ENCODE data around the gene CAMK1D.

The CAMK1D gene

DNA sequence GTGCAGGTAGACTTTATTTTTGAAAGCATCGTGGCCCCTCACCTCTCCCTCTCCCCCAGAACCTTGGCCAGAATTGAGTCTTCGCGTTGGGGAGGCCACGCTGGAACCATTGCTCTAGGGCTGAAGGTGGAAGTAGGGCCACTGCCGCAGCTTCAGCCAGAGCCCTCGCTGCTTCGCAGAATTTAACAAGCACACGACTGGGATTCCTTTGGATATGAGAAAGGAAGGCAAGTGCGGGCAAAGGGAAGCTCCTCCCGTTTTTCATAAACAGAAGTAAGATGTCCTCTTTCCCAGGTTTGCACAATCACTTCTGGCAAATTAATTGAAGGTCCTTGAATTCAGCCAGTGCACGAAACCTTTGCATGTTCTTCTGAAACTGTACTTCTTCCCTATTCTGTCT is 484.1 kb downstream of the CAMK1D start:
- no peak overlapping the region for H3K4me3 ChIP-seq (replicated peaks in 1 of 2; ENCODE audit: low read depth in 2 of 2, low read length in 2 of 2)
- TF ChIP-seq, protein P1, sequence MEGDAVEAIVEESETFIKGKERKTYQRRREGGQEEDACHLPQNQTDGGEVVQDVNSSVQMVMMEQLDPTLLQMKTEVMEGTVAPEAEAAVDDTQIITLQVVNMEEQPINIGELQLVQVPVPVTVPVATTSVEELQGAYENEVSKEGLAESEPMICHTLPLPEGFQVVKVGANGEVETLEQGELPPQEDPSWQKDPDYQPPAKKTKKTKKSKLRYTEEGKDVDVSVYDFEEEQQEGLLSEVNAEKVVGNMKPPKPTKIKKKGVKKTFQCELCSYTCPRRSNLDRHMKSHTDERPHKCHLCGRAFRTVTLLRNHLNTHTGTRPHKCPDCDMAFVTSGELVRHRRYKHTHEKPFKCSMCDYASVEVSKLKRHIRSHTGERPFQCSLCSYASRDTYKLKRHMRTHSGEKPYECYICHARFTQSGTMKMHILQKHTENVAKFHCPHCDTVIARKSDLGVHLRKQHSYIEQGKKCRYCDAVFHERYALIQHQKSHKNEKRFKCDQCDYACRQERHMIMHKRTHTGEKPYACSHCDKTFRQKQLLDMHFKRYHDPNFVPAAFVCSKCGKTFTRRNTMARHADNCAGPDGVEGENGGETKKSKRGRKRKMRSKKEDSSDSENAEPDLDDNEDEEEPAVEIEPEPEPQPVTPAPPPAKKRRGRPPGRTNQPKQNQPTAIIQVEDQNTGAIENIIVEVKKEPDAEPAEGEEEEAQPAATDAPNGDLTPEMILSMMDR (IDR thresholded peaks at IDR 0.05; ENCODE audit: low read depth, low read length), result no peak
- DNase-seq (ENCODE audit: low read depth in 2 of 2), result no peak

- H3K4me3 ChIP-seq (replicated peaks in 1 of 2; ENCODE audit: low read depth in 2 of 2, low read length in 2 of 2), result no peak overlapping the region
- TF ChIP-seq, protein P1 (IDR thresholded peaks at IDR 0.05; ENCODE audit: low read depth, low read length), result no peak
- DNase-seq (ENCODE audit: low read depth in 2 of 2), result no peak
Observed at GRCh38 chr10:12834116-12834665, 484.8 kb downstream of the CAMK1D start.

DNA sequence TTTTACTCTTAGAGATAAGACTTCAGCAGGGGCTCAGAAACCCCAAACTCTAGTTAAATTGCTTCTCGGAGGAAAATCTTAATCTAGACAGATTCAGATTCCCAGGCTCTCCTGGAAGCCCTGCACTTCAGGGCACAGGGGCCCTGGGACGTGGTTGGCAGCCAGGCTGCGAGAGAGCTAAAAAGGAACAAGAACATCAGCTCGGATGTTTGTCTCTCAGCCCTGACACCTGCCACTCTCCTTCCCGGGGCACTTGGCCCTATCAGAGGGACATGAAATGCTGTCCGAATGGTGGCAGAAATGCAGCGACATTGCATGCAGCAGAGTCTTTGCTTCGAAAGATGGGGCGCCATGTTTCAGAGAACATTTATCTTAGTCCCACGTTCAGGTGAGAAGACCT is 485.4 kb downstream of the CAMK1D start:
- TF ChIP-seq, protein P1 (IDR thresholded peaks at IDR 0.05; ENCODE audit: low read depth, low read length), result no peak
- no peak overlapping the region for H3K4me3 ChIP-seq (replicated peaks in 1 of 2; ENCODE audit: low read depth in 2 of 2, low read length in 2 of 2)
- DNase-seq (ENCODE audit: low read depth in 2 of 2), result no peak

GRCh38 chr10:12835709-12836108 is 486.4 kb downstream of the CAMK1D start:
- H3K4me3 ChIP-seq (replicated peaks in 1 of 2; ENCODE audit: low read depth in 2 of 2, low read length in 2 of 2), result no peak overlapping the region
- TF ChIP-seq, protein P1 (IDR thresholded peaks at IDR 0.05; ENCODE audit: low read depth, low read length), result no peak
- peak; percentile 38 to 81 for DNase-seq (ENCODE audit: low read depth in 2 of 2)

DNA sequence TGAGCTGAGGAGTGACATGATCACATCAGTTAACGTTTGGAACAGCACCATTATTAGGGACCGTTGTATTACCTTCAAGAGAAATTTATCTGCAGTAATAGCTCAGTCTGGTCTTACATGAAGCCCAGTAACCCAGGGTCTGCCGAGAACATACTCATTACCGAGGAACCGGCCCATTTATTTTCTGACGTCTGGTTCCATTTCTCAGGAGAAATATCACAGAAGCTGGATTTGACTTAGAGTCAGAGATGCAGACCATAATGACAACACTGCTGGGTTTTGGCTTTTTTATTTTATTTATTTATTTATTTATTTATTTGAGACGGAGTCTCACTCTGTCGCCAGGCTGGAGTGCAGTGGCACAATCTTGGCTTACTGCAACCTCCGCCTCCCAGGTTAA is 489.0 kb downstream of the CAMK1D start:
- TF ChIP-seq, protein P1 (IDR thresholded peaks at IDR 0.05; ENCODE audit: low read depth, low read length), result no peak
- DNase-seq (ENCODE audit: low read depth in 2 of 2), result no peak
- H3K4me3 ChIP-seq (replicated peaks in 1 of 2; ENCODE audit: low read depth in 2 of 2, low read length in 2 of 2), result no peak overlapping the region

DNA sequence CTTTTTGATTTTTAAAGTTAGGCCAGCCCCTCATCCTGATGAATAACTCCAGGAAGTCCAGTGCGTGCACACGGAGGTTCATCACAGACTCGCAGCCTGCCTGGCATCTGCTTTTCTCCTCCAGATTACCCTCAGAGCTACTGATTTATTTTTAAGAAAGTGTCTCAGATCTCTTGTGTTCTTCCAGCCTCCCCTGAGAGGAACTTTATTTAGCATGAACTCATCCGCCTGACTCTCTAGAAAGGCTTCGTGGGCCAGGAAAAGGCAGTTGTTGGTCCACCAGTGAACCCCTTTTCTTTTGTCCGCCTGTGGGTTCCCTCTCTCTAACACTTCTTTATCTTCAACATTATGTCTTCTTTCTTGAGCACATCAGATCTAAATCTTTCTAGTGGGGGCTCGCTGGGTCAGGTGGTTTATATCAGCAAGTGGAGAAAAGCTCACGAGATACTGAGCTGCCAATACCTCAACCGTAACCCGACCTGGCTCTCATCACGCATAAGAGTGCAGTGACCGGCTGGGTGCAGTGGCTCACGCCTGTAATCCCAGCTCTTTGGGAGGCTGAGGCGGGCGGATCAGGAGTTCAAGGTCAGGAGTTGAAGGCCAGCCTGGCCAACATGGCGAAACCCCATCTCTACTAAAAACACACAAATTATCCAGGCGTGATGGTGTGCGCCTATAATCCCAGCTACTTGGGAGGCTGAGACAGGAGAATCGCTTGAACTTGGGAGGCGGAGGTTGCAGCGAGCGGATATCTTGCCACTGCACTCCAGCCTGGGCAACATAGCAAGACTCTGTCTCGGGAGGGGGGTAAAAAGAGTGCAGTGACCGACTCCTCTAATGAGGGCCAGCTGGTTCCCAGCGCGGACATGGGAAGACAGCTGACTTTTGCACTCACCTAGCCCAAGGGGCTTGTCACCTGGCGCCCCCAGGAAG is 489.9 kb downstream of the CAMK1D start:
- no peak for DNase-seq (ENCODE audit: low read depth in 2 of 2)
- TF ChIP-seq, protein P1 (IDR thresholded peaks at IDR 0.05; ENCODE audit: low read depth, low read length), result no peak
- no peak overlapping the region for H3K4me3 ChIP-seq (replicated peaks in 1 of 2; ENCODE audit: low read depth in 2 of 2, low read length in 2 of 2)
